SJCRH30 (cell line): ENCODE data around the gene HIF1AN. TPM values are rescaled to one million over a fixed set of nuclear protein-coding genes. Genes with fewer than 3 reads are reported as not detected.

Experiments used
- DNase-seq, 2 experiments: peaks; one replicate each; pipeline ENCODE4 v3.0.0-alpha.2; 2015 to 2020
- H3K27ac ChIP-seq: fragments of 250-450 bp; sonication (Bioruptor Pico); 2 replicates; pipeline ENCODE4 v1.5.1; 2020; ENCODE audit warnings: mild to moderate bottlenecking, moderate library complexity
- H3K27me3 ChIP-seq: fragments of 250-450 bp; sonication (Bioruptor Pico); 2 replicates; pipeline ENCODE4 v1.5.1; 2020; ENCODE audit warnings: mild to moderate bottlenecking, moderate library complexity
- H3K36me3 ChIP-seq: fragments of 250-450 bp; sonication (Bioruptor Pico); 2 replicates; pipeline ENCODE4 v1.5.1; 2020; ENCODE audit warnings: mild to moderate bottlenecking, moderate library complexity
- H3K4me1 ChIP-seq: fragments of 250-450 bp; sonication (Bioruptor Pico); 2 replicates; pipeline ENCODE4 v1.5.1; 2020; ENCODE audit warnings: mild to moderate bottlenecking, moderate library complexity
- H3K4me3 ChIP-seq: fragments of 250-450 bp; sonication (Bioruptor Pico); 2 replicates; pipeline ENCODE4 v1.5.1; 2020; ENCODE audit warnings: mild to moderate bottlenecking, moderate library complexity
- H3K9me3 ChIP-seq: fragments of 250-450 bp; sonication (Bioruptor Pico); replicated peaks from 2 replicates; pipeline ENCODE4 v1.5.1; 2020; ENCODE audit warnings: mild to moderate bottlenecking, moderate library complexity
- total RNA-seq: library from RNA; depleted of rRNA; stranded (reverse); fragments of >200 nt; shearing (Covaris generic); gene quantifications from 2 replicates; pipeline ENCODE4 v1.2.3, GENCODE V29; 2014

HIF1AN gene
- total RNA-seq, 1 experiment from 2014 or later, result 25.1 TPM

DNA sequence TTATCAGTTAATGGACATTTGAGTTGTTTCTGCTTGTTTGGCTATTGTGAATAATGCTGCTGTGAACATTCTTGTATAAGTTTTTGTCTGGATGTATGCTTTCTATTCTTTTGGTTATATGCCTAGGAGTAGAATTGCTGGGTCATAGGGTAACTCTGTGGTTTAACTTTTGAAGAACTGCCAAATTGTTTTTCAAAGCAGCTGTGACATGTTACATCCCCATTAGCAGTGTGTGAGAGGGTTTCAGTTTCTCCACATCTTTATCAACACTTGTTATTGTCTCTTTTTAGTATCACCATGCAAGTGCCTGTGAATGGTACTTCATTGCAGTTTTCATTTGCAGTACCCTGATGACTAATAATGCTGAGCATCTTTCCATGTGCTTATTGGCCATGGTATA is 4.0 kb upstream of the HIF1AN start:
- peak in 1 of 2 experiments; percentile 24 for DNase-seq
- Histone ChIP-seq H3K36me3 (peaks cover 6% of the 10 kb centered on the region; the same call in 1 of the 2 replicates), H3K27ac (no peak overlapping the region), H3K4me3 (no peak overlapping the region), H3K9me3 (no peaks in the 10 kb centered on the region), H3K4me1 (peaks cover 26% of the 10 kb centered on the region), H3K27me3 (no peaks in the 10 kb centered on the region)

DNA sequence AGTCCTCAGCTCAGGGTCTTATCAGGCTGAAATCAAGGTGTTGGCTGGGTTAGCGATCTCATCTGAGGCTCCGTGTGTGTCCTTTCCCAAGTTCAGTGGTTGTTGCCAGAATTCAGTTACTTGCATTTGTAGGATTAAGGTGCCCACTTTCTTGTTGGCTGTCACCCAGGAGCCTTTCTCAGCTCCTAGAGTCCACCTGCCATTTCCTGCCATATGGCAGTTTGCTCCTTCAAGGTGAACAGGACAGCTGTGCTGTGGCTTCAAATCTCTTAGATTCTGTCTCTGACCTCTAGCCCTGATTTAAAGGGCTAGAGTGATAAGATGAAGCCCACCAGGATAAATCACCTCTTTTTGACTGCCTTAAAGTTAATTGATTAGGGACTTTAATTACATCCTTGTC is 1.0 kb upstream of the HIF1AN start:
- Histone ChIP-seq H3K4me3 (no peak overlapping the region), H3K4me1 (peaks cover 18% of the 10 kb centered on the region), H3K9me3 (no peaks in the 10 kb centered on the region), H3K27ac (no peak overlapping the region), H3K36me3 (peaks cover 8% of the 10 kb centered on the region), H3K27me3 (no peaks in the 10 kb centered on the region)
- DNase-seq, result peak in 1 of 2 experiments; percentile 29

GRCh38 chr10:100535338-100535714 is 417 bp upstream of the HIF1AN start:
- no peaks in the 10 kb centered on the region for H3K9me3 ChIP-seq
- no peak for DNase-seq
- H3K4me1 ChIP-seq, result peaks cover 14% of the 10 kb centered on the region
- peaks cover 12% of the 10 kb centered on the region for H3K36me3 ChIP-seq
- H3K4me3 ChIP-seq, result peak overlapping the region; percentile 88
- no peaks in the 10 kb centered on the region for H3K27me3 ChIP-seq
- H3K27ac ChIP-seq, result peak overlapping the region; percentile 67; the same call in 1 of the 2 replicates

- H3K27ac ChIP-seq, result peak overlapping the region; percentile 67
- no peaks in the 10 kb centered on the region for H3K9me3 ChIP-seq
- H3K4me3 ChIP-seq, result peak overlapping the region; percentile 88
- peak; percentile 61 to 77 for DNase-seq
- no peaks in the 10 kb centered on the region for H3K27me3 ChIP-seq
- peaks cover 14% of the 10 kb centered on the region for H3K4me1 ChIP-seq
- peaks cover 27% of the 10 kb centered on the region for H3K36me3 ChIP-seq
Measured at GRCh38 chr10:100537475-100537874, 1.7 kb downstream of the HIF1AN start.

DNA sequence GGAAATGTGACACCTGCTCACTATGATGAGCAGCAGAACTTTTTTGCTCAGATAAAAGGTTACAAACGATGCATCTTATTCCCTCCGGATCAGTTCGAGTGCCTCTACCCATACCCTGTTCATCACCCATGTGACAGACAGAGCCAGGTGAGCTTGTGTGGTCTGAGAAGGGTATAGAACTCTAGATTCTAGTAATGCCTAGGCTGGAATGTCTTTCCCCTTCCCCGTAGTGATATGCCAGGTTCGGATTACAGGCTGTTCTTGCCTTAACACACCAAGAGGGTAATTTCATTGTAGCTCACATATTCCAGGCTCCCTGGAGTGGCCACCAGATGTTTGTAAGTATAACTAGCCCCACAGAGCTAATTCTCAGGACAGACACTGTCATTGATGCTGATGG is 9.2 kb downstream of the HIF1AN start:
- Histone ChIP-seq H3K4me3 (no peak overlapping the region), H3K36me3 (peaks cover 67% of the 10 kb centered on the region), H3K27ac (no peak overlapping the region), H3K4me1 (peaks cover 9% of the 10 kb centered on the region), H3K9me3 (no peaks in the 10 kb centered on the region), H3K27me3 (no peaks in the 10 kb centered on the region)
- peak; percentile 73 to 76 for DNase-seq

DNA sequence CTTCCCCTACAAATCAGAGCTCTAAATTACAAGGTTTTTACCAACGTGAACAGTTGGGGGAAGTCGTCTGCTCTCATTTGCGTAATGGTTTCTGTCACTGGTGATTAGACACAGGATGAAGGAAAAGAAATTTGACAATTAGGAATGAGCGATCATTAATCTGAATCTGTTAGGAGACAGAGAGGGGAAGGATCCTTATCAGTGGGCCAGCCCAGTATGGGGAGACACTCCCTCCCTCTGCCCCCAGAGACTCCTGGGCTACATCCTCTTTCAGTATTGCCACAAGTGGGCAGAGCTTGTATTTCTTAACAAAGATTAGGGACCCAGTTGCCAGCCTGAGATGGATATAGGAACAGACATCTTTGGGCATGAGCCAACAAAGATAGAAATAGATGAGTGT is 15.5 kb downstream of the HIF1AN start:
- peaks cover 28% of the 10 kb centered on the region for H3K36me3 ChIP-seq
- no peak overlapping the region for H3K4me3 ChIP-seq
- no peaks in the 10 kb centered on the region for H3K9me3 ChIP-seq
- no peaks in the 10 kb centered on the region for H3K4me1 ChIP-seq
- H3K27me3 ChIP-seq, result no peaks in the 10 kb centered on the region
- no peak overlapping the region for H3K27ac ChIP-seq
- no peak for DNase-seq

DNA sequence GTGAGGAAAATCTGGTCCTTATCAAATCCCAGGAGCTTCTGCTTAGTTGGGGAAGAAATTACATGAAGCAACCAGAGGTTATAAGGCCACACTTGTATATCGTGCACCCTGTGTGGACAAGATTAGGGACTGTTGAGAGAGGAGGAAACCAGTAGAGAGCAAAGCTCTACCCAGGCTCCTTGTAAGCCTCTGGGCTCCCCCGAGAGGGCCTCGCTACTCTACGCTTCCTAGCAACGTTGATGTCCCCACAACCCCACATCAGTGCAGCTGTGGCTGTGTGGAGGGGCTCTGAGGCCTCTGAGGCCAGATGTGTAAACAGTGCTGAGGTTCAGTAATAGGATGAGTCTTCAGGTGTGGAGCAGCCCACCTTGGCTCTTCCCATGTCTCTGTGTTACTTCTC is 16.0 kb downstream of the HIF1AN start:
- H3K4me1 ChIP-seq, result no peaks in the 10 kb centered on the region
- H3K27me3 ChIP-seq, result no peaks in the 10 kb centered on the region
- no peak overlapping the region for H3K27ac ChIP-seq
- H3K9me3 ChIP-seq, result no peaks in the 10 kb centered on the region
- peaks cover 25% of the 10 kb centered on the region for H3K36me3 ChIP-seq
- no peak overlapping the region for H3K4me3 ChIP-seq
- no peak for DNase-seq

DNA sequence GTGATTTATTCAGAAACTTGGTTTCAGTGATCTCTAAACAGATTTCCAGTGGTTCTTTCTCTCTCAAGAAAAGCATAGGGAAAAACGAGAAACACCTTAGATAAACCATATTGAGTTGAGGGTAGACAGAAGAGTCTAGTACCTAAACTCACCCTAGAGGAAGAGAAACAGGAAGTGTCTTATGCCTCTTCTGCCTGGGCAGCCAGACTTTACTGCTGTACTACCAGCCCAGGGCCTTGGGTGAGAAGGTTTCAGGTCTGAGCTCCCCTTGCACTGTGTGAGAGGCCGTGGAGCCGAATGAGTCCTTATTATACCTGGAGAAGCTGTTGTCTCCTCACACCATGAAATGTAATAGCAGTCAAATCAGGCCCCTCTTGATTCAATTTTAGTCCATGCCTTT is 18.2 kb downstream of the HIF1AN start:
- DNase-seq, result no peak
- Histone ChIP-seq H3K27ac (no peak overlapping the region), H3K4me1 (no peaks in the 10 kb centered on the region), H3K27me3 (no peaks in the 10 kb centered on the region), H3K4me3 (no peak overlapping the region), H3K36me3 (peaks cover 4% of the 10 kb centered on the region), H3K9me3 (no peaks in the 10 kb centered on the region)

GRCh38 chr10:100554902-100555301 is 19.2 kb downstream of the HIF1AN start:
- H3K27ac ChIP-seq, result no peak overlapping the region
- no peak overlapping the region for H3K4me3 ChIP-seq
- H3K36me3 ChIP-seq, result peaks cover 3% of the 10 kb centered on the region; the same call in 1 of the 2 replicates
- H3K9me3 ChIP-seq, result no peaks in the 10 kb centered on the region
- H3K27me3 ChIP-seq, result no peaks in the 10 kb centered on the region
- H3K4me1 ChIP-seq, result no peaks in the 10 kb centered on the region
- DNase-seq, result no peak

- Histone ChIP-seq H3K4me3 (no peak overlapping the region), H3K9me3 (no peaks in the 10 kb centered on the region), H3K36me3 (no peaks in the 10 kb centered on the region), H3K27me3 (0 out of 2 replicates have a peak, but pooled peaks cover 2% of the 10 kb centered on the region), H3K4me1 (no peaks in the 10 kb centered on the region), H3K27ac (no peak overlapping the region)
- no peak for DNase-seq
Measured at GRCh38 chr10:100560248-100560647, 24.5 kb downstream of the HIF1AN start.

DNA sequence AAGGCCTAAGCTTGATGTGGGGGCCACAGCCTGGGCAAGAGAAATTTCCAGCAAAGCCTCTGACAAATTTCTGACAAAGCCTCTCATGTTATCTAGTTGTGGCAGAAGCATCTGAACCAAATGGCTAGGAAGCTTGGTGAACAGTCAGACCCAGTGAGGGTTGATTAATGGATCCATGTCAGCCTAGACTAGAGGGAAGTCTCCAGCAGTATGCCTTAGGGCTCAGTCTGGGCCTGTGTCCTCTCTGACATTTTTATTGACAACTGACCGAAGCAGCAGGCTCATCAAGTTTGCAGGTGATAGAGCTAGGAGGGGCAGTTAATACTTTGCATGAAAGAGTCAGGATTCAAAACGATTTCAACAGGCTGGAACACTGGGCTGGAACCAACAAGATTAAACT is 25.3 kb downstream of the HIF1AN start:
- no peak for DNase-seq

DNA sequence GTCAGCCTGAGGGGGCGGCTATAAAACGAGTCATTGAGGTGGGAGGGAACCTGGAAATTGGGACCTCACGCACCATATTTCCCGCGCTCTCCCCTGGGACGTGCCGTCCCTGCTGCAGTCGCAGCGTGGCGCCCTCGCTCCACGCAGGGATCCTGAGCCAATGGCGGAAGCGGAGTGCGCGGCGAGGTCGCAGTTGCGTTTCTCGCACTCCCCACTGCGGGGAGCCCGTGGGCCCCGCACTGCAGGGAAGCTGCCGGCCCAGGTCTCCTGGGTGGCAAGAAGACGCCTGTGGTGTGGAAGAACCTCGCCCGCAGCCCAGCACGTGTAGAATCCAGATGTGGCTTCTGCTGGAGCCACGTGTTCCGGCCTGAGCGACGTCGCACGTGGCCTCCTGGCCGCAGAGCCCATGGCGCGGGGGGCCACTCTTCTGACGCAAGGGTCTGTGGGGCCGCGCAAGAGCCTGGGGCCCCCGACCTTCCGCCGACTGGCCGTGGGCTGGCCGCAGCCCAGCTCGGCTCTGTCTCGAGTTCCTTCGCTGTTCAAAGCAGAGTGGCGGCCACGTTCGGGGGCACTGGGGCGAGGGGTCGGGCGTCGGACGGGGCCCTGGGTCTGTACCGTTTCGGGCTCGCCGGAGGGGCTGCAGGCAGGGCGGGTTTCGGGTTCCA is 26.4 kb downstream of the HIF1AN start:
- no peaks in the 10 kb centered on the region for H3K9me3 ChIP-seq
- DNase-seq, result no peak
- 0 out of 2 replicates have a peak, but pooled peaks cover 2% of the 10 kb centered on the region for H3K27me3 ChIP-seq
- no peaks in the 10 kb centered on the region for H3K4me1 ChIP-seq
- no peak overlapping the region for H3K27ac ChIP-seq
- H3K36me3 ChIP-seq, result no peaks in the 10 kb centered on the region
- no peak overlapping the region for H3K4me3 ChIP-seq

More for the DNA sequence above, 25.3 kb downstream of the HIF1AN start:
- H3K9me3 ChIP-seq, result no peaks in the 10 kb centered on the region
- H3K27ac ChIP-seq, result no peak overlapping the region
- 0 out of 2 replicates have a peak, but pooled peaks cover 2% of the 10 kb centered on the region for H3K27me3 ChIP-seq
- H3K4me3 ChIP-seq, result no peak overlapping the region
- no peaks in the 10 kb centered on the region for H3K4me1 ChIP-seq
- no peaks in the 10 kb centered on the region for H3K36me3 ChIP-seq

DNA sequence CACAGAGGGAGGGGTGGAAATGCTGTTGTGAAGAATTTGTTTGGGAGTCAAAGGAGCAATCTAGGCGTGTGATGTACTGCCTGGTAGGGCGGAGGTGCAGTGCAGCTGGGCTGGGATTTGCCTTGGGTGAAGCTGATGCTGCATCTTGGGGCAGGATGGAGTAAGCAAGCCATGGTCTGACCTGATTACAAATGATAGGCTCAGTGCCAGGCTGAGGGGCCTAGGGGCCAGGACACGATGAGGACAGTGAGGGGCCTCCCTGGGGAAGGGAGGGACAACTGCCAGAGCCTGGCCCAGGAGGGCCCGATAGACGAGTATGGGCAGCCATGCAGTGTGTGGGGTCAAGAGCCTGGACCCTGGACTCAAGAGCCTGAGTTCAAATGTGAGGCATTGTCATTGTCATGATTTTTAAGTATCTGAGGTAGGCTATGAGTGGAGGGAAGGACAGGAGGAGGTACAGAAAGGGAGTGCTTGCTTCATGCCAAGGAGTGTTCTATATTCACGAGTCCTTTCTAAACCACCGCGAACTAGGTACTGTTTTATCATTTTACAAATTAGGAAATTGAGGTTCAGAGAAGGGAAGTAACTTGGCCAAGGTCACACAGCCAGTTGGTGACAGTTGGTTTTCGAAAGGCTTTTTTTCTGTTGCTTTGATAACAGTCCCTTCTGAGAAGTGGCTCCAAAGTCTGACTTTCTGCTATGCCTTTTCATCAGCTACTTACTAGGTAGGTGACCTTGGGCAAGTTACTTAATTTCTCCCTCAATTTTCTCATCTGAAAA is 29.7 kb downstream of the HIF1AN start:
- DNase-seq, result no peak
- no peak overlapping the region for H3K27ac ChIP-seq
- H3K4me1 ChIP-seq, result no peaks in the 10 kb centered on the region
- no peaks in the 10 kb centered on the region for H3K9me3 ChIP-seq
- H3K36me3 ChIP-seq, result no peaks in the 10 kb centered on the region
- peaks cover 17% of the 10 kb centered on the region; the same call in 1 of the 2 replicates for H3K27me3 ChIP-seq
- H3K4me3 ChIP-seq, result no peak overlapping the region

GRCh38 chr10:100566561-100566960 is 30.8 kb downstream of the HIF1AN start:
- H3K4me3 ChIP-seq, result no peak overlapping the region
- no peak overlapping the region for H3K27ac ChIP-seq
- no peaks in the 10 kb centered on the region for H3K9me3 ChIP-seq
- H3K36me3 ChIP-seq, result no peaks in the 10 kb centered on the region
- peaks cover 17% of the 10 kb centered on the region; the same call in 1 of the 2 replicates for H3K27me3 ChIP-seq
- no peak for DNase-seq
- no peaks in the 10 kb centered on the region for H3K4me1 ChIP-seq

DNA sequence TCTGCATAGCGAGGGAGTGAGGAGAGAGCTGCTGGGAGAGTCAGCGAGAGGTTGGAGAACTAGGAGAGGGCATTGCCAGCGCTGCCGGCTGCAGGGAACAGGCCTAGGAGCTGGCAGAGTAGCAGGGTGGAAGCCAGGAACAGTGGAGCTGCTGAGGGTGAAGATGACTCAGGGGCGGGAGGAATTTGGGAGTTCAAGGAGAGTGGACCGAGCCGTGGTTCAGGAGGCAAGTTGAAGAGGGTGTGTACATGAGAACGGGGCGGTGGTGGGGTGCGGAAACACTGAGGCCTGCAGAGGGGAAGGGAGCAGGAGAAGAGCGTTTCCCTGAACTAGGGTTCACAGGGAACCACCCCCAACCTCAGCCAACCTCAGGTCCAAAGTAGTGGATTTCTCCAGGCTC is 31.5 kb downstream of the HIF1AN start:
- DNase-seq, result no peak
- no peaks in the 10 kb centered on the region for H3K9me3 ChIP-seq
- no peak overlapping the region for H3K27ac ChIP-seq
- no peak overlapping the region for H3K4me3 ChIP-seq
- H3K36me3 ChIP-seq, result no peaks in the 10 kb centered on the region
- H3K27me3 ChIP-seq, result peaks cover 17% of the 10 kb centered on the region; the same call in 1 of the 2 replicates
- H3K4me1 ChIP-seq, result no peaks in the 10 kb centered on the region
